ENCODE results near the gene DALRD3. TPM values are rescaled to one million over a fixed set of nuclear protein-coding genes. Genes with fewer than 3 reads are reported as not detected.

DALRD3 gene
- total RNA-seq, 6 experiments from 2014 or later = 7.5 to 17.0 (median 8.1) TPM

GRCh38 chr3:49007771-49008528 is 10.4 kb downstream of the DALRD3 start:
- Histone ChIP-seq H3K27ac (peak overlapping the region; percentile 83 to 91 (median 86)), H3K36me3 (peaks cover 0 to 9% (median 0%) of the 10 kb centered on the region in 4 donors), H3K27me3 (no peaks in the 10 kb centered on the region), H3K4me1 (peaks cover 0 to 29% (median 11%) of the 10 kb centered on the region in 4 donors), H3K4me3 (peak overlapping the region; percentile 65 to 94 (median 77)), H3K9me3 (no peaks in the 10 kb centered on the region)
- TF ChIP-seq POLR2A (IDR thresholded peaks at IDR 0.05) (no peak), CTCF (IDR thresholded peaks at IDR 0.05) (no peak)
- 55% methylated on average over 10 of the region's 41 CpGs for WGBS (ENCODE audit: insufficient coverage, low coverage, low lambda C conversion rate, missing lambda C conversion rate)
- intact Hi-C loops (cut with DNase I) = no loop called here
- DNase-seq = peak; percentile 88 to 93 (median 91)
- peak; percentile 65 to 78 (median 70) for ATAC-seq

- peak; percentile 84 to 94 (median 94) for ATAC-seq
- peak within 1 kb of the TSS; percentile 65 to 94 (median 77) for H3K4me3 ChIP-seq
- peaks cover 0 to 29% (median 11%) of the 10 kb centered on the region in 4 donors for H3K4me1 ChIP-seq
- DNase-seq = peak; percentile 98
- TF ChIP-seq POLR2A (IDR thresholded peaks at IDR 0.05) (peak; percentile 52), CTCF (IDR thresholded peaks at IDR 0.05) (peak; percentile 46 to 56 (median 50))
- WGBS (ENCODE audit: insufficient coverage, low coverage, low lambda C conversion rate, missing lambda C conversion rate) = 5% methylated on average over 12 of the region's 65 CpGs
- H3K27ac ChIP-seq = peak within 1 kb of the TSS; percentile 83 to 91 (median 86)
- no peaks in the 10 kb centered on the region for H3K9me3 ChIP-seq
- H3K36me3 ChIP-seq = peaks cover 0 to 7% (median 0%) of the 10 kb centered on the region in 4 donors
- H3K27me3 ChIP-seq = no peaks in the 10 kb centered on the region
- intact Hi-C loops (cut with DNase I) = no loop called here
Observed at GRCh38 chr3:49007068-49007770, 11.2 kb downstream of the DALRD3 start, which contains the start of gene WDR6. WDR6 (plus strand) TSS chr3:49007391; CDS start chr3:49007432, 41 bp downstream.

GRCh38 chr3:49006408-49007067 is 11.8 kb downstream of the DALRD3 start:
- intact Hi-C loops (cut with DNase I) = no loop called here
- peak overlapping the region; percentile 83 to 91 (median 86) for H3K27ac ChIP-seq
- ATAC-seq = peak in 3 of 4 donors; percentile 0 to 4 (median 1)
- peaks cover 0 to under 1% (median 0%) of the 10 kb centered on the region in 4 donors for H3K36me3 ChIP-seq
- no CpG with 5 or more reads among the region's 32 CpGs for WGBS (ENCODE audit: insufficient coverage, low coverage, low lambda C conversion rate, missing lambda C conversion rate)
- no peaks in the 10 kb centered on the region for H3K9me3 ChIP-seq
- TF ChIP-seq CTCF (IDR thresholded peaks at IDR 0.05) = no peak
- TF ChIP-seq POLR2A (IDR thresholded peaks at IDR 0.05) = no peak
- peak overlapping the region; percentile 65 to 94 (median 77) for H3K4me3 ChIP-seq
- peaks cover 0 to 29% (median 11%) of the 10 kb centered on the region in 4 donors for H3K4me1 ChIP-seq
- H3K27me3 ChIP-seq = no peaks in the 10 kb centered on the region
- no peak for DNase-seq

- Histone ChIP-seq H3K27ac (peak overlapping the region in 1 of 3 donors; percentile 83), H3K36me3 (no peaks in the 10 kb centered on the region), H3K4me3 (peak overlapping the region; percentile 65 to 94 (median 77)), H3K27me3 (no peaks in the 10 kb centered on the region), H3K9me3 (no peaks in the 10 kb centered on the region), H3K4me1 (peaks cover 0 to 29% (median 11%) of the 10 kb centered on the region in 4 donors)
- no peak for TF ChIP-seq POLR2A (IDR thresholded peaks at IDR 0.05)
- TF ChIP-seq CTCF (IDR thresholded peaks at IDR 0.05) = no peak
- ATAC-seq = no peak
- WGBS (ENCODE audit: insufficient coverage, low coverage, low lambda C conversion rate, missing lambda C conversion rate) = 71% methylated on average over 1 of the region's 5 CpGs
- no peak for DNase-seq
- intact Hi-C loops (cut with DNase I) = no loop called here
Observed at GRCh38 chr3:49005998-49006397, 12.4 kb downstream of the DALRD3 start.

All from right lobe of liver (tissue), 6 donors.